H54 (cell line): ENCODE results near the gene PSKH1.
"Not testable (repeated sequence)": the region's sequence is repeated elsewhere in the genome, so short reads cannot be mapped to it uniquely, and the experiment has no call there.

Experiments
- DNase-seq: peaks from one replicate; pipeline ENCODE4 v3.0.0; 2011; ENCODE audit warnings: low spot score, mixed read lengths; ENCODE audit not compliant: insufficient read length
- FAIRE-seq: peaks from 3 replicates; lab custom pipeline; 2011; peaks lifted over from hg19 to GRCh38; lab: Jason Lieb, UNC
- POLR2A ChIP-seq: IDR thresholded peaks from 2 replicates; pipeline ENCODE4 v1.6.1; 2011; ENCODE audit warnings: low read depth, mild to moderate bottlenecking, low read length

The PSKH1 gene

GRCh38 chr16:67964477-67965131 lies 71.5 kb downstream of the PSKH1 start:
- FAIRE-seq: no peak
- no peak for TF ChIP-seq POLR2A

DNA sequence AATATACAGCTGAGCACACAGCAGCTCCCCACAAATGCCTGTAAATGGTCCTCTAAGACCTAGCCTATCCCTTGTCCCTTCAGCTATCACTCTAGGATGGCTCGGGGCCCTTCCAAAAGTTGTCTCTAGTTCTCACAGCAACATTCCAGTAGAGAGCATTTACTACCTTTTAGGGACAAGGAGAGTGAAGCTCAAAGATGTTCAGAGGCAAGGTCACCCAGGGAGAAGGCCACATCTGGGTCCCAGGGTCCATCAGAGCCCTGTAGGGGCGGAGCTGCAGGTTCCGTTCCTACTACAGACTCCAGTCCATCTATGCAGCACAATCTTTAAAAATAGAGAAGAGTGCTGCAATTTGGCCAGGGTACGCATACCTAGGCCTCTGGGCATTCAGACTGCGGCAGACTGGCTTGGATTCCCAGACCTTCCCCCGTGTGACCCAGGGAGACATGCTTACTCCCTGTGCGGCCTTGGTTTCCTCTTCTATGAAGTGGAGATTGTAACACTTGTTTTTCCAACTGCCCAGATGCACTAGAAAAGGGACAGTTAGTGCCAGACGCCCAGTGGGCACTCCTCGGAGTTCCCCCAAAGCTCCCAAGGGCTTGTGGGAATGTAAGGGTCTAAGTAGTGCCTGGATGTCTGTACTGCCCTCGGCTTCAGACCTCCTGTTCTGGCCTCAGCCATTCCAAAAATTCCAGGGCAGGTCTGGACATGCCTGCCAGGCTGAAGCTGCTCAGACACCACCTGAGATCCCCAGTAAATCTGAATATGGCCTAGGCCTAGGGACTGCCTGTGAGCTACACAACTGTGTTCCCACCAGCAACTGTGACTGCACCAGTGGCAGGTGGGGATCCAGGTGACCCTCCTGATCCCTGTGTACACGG lies 72.9 kb downstream of the PSKH1 start:
- no peak for FAIRE-seq
- TF ChIP-seq POLR2A: no peak

More at GRCh38 chr16:67964477-67965131, 71.5 kb downstream of the PSKH1 start:
- no peak for DNase-seq

GRCh38 chr16:67966549-67967182 lies 73.6 kb downstream of the PSKH1 start:
- TF ChIP-seq POLR2A: peak; percentile 17; the same call in 1 of the 2 replicates
- DNase-seq (peak; percentile 50), FAIRE-seq (no peak)

More for the DNA sequence above, 72.9 kb downstream of the PSKH1 start:
- DNase-seq: no peak

- FAIRE-seq: no peak
- DNase-seq: no peak
- no peak for TF ChIP-seq POLR2A
Observed at GRCh38 chr16:67967183-67967957, 74.3 kb downstream of the PSKH1 start.

DNA sequence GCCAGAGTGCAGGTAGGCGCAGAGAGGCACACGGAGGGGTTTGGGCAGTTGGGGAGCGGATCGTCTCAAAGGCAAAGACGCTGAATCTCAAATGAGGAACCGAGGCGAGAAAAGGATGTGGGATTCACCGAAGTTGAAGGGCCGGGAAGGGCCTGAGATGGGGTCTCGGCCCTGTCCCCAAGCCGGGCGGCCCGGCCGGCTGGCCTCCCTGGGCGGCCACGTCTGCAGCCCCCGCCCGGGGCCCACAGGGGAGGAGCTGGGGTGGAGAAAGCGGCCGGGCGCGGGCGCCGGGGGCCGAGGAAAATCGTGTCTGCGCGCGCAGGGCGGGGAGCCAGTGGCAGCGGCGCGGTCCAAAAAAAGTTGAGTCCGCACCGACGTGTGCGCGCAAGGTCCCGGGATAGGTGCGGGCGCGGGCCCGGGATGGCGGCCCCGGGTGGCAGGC lies 74.9 kb downstream of the PSKH1 start:
- DNase-seq: peak; percentile 35
- FAIRE-seq: no peak
- TF ChIP-seq POLR2A: no peak

DNA sequence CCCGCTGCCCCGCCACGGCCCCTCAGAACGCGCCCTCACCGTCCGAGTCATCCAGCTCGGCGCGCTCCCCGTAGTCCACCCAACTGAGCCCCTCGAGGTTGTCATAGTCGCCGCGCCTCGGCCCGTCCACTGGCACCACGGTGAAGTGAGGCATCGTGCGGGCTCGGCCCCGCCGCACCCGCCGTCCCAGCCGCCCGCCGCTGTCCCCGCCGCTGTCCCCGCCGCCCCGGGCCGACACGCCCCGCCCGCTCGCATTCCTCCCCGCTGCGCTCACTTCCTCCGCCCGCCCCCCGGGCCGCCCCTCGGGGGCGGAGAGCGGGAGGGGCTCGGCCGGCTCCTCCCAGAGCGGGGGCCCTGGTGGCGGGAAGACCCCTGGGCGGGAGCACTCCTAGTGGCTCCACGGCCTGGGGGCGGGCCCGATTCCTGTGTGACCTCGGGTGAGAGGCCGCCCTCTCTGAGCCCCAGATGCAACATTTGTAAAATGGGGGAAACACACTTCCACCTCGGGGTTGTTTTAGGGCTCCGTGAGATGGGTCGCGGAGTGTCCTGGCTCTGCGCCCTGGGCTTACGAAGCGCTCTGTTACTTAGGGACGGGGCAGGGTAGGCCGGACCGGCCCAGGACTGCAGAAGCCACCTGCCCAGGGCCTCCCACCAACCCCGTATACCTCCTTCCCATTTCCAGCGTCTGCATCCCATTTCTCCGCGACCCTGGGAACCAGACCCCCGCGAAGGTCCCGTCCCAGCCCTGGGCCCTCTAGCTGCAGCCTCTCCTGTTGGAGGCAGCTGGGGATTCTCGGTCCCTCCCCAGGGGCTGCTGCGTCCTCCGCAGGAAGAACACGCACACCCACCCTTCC lies 75.6 kb downstream of the PSKH1 start, which contains the start of gene SLC12A4:
Gene SLC12A4, minus strand, starts transcription at position 238 of the 854 bp plus-strand sequence. Its CDS starts 84 bp downstream, at position 154.
- TF ChIP-seq POLR2A: peak; percentile 90
- DNase-seq (peak; percentile 76), FAIRE-seq (no peak)

DNA sequence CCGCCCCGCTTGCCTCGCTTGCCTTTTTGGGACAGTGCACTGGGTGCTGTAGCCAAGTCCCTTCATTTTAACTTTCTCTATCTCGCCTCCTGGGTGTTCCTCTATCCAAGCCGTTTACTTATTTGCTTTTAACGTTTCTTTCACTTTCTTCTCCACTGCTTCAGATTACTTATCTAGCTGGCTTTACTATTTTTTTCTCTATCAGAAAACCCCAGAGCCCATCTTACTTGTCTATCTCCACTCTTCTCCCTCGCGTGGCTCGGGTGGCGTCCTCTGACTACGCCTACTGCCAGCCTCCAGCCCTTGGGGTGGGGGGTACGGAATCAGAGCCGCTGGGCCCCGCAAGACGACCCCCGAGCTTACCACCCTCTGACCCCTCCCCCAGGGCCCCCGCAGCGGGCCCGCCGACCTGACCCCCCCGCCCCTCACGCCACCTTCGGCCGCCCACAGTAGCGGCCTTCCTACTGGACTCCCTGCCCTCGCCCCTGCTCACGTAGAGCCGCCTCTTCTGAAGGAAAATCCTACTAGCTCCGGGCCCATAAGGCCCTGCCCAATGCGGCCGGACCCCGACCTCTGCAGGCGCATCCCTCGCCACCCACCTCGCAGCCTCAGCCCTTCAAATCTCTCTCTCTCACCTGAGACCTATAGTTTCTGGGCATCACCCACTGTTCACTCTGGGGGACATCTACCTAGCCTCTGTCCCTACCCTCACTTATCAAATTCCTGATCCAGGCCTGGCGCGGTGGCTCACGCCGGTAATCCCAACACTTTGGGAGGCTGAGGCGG lies 76.4 kb downstream of the PSKH1 start:
- TF ChIP-seq POLR2A: no peak
- FAIRE-seq: no peak
- no peak for DNase-seq

DNA sequence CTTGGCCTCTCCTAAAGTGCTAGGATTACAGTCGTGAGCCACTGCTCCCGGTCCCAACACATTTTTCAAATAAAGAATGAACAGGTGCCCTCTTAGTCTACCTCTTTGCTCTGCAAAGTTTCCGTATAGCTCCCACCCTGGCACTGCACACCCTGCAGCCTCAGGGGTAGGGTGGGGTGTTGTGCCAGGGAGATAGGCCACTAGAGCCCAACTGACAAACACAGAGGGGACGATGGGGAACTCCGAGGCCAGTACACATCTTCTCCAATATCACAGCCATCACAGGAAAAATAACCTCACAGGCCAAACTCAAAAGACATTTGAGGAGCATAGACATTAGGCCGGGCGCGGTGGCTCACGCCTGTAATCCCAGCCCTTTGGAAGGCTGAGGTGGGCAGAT lies 78.1 kb downstream of the PSKH1 start:
- no peak for TF ChIP-seq POLR2A
- no peak for FAIRE-seq
- no peak for DNase-seq

- DNase-seq, FAIRE-seq: not testable (repeated sequence)
Observed at GRCh38 chr16:67972285-67972684, 79.2 kb downstream of the PSKH1 start.

- no peak for DNase-seq
- TF ChIP-seq POLR2A: no peak
- FAIRE-seq: no peak
Observed at GRCh38 chr16:67975321-67976105, 82.5 kb downstream of the PSKH1 start.

- FAIRE-seq (no peak), DNase-seq (no peak)
- no peak for TF ChIP-seq POLR2A
Observed at GRCh38 chr16:67976205-67976604, 83.2 kb downstream of the PSKH1 start.
